Measurements from ENCODE around the gene FBXO31. TPM values are rescaled to one million over a fixed set of nuclear protein-coding genes. Genes with fewer than 3 reads are reported as not detected.

Gene FBXO31
- total and polyA plus RNA-seq, 2 experiments from 2014 or later = 15.4 to 26.1 TPM

DNA sequence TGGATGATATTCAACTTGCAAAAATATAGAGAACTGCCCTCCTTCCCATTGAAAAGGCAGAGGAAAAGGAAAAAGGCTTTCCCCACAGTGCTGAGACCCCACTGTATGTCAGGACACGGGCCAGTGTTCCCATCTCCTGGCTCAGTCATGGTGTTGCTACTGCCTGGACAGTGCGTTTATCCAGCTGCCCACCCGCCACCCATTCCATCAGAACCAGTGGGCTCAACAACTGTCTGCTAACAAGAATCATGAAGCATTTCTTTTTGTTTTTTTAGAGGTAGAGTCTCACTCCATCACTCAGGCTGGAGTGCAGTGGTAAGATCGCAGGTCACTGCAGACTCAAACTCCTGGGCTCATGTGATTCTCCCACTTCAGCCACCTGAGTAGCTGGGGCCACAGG, 11.3 kb downstream of the FBXO31 start:
- H3K36me3 ChIP-seq = no peaks in the 10 kb centered on the region
- H3K4me3 ChIP-seq = no peak overlapping the region
- TF ChIP-seq CTCF (IDR thresholded peaks at IDR 0.05; ENCODE audit: low read depth, low read length) = no peak
- H3K9me3 ChIP-seq (ENCODE audit: low read depth) = no peaks in the 10 kb centered on the region
- no peaks in the 10 kb centered on the region for H3K27me3 ChIP-seq
- DNase-seq (ENCODE audit: low read depth in 1 of 2, low spot score in 1 of 2) = no peak
- no peak overlapping the region for H3K27ac ChIP-seq
- H3K4me1 ChIP-seq (ENCODE audit: low read depth) = peaks cover 7% of the 10 kb centered on the region

GRCh38 chr16:87371261-87371866, 12.2 kb downstream of the FBXO31 start:
- Histone ChIP-seq H3K27ac (no peak overlapping the region), H3K36me3 (no peaks in the 10 kb centered on the region), H3K9me3 (ENCODE audit: low read depth) (no peaks in the 10 kb centered on the region), H3K27me3 (no peaks in the 10 kb centered on the region), H3K4me1 (ENCODE audit: low read depth) (peaks cover 7% of the 10 kb centered on the region), H3K4me3 (no peak overlapping the region)
- no peak for TF ChIP-seq CTCF (IDR thresholded peaks at IDR 0.05; ENCODE audit: low read depth, low read length)
- no peak for DNase-seq (ENCODE audit: low read depth in 1 of 2, low spot score in 1 of 2)

DNA sequence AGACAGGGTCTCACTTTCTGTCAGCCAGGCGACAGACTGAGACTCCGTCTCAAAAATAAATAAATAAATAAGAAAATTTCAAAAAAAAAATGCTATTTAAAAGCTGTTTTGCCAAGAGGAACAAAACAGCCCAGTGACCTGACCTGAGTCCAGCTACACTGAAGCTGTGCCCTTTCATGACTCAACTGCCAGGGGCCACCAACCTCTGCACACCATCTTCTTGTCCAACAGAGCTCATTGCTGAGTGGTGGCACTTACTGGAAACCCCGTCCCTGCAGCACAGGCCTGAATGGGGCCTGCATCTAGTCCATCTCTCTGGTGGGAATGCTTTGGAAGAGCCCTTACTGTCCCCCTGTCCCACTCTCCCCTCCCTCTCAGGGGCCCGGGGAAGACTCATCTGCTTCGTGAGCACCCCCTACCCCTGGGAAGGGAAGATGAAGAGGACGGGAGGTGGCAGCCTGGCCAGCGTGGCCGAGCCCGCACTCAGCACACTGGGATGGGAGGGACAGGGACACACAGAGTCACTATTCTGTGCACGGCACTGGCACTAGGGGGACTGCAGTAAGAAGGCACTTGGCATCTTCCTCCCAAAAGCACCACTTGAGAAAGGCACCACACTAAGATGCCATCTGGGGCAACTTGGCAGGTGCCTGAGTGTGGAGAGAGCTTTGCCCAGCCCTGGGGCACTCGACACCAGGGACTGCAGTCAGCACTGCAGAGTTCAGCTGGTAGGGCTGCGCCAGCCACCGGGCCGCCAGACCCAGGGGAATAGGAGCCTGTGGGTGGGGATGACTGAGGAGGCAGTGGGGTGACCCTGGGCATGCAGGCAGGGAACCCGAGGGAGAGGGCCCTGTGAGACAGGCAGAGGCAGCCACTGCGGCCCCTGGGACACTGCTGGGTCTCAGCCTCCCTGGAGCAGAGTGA, 13.5 kb downstream of the FBXO31 start:
- Histone ChIP-seq H3K27ac (no peak overlapping the region), H3K9me3 (ENCODE audit: low read depth) (no peaks in the 10 kb centered on the region), H3K27me3 (no peaks in the 10 kb centered on the region), H3K4me1 (ENCODE audit: low read depth) (peaks cover 4% of the 10 kb centered on the region), H3K36me3 (no peaks in the 10 kb centered on the region), H3K4me3 (no peak overlapping the region)
- DNase-seq (ENCODE audit: low read depth in 1 of 2, low spot score in 1 of 2) = no peak
- TF ChIP-seq CTCF (IDR thresholded peaks at IDR 0.05; ENCODE audit: low read depth, low read length) = no peak

- H3K27ac ChIP-seq = no peak overlapping the region
- no peak for TF ChIP-seq CTCF (IDR thresholded peaks at IDR 0.05; ENCODE audit: low read depth, low read length)
- no peak overlapping the region for H3K4me3 ChIP-seq
- H3K36me3 ChIP-seq = no peaks in the 10 kb centered on the region
- peaks cover 6% of the 10 kb centered on the region for H3K4me1 ChIP-seq (ENCODE audit: low read depth)
- no peaks in the 10 kb centered on the region for H3K9me3 ChIP-seq (ENCODE audit: low read depth)
- DNase-seq (ENCODE audit: low read depth in 1 of 2, low spot score in 1 of 2) = no peak
- no peaks in the 10 kb centered on the region for H3K27me3 ChIP-seq
These were observed 14.3 kb downstream of the FBXO31 start for GRCh38 chr16:87369117-87369765.

- H3K27me3 ChIP-seq = no peaks in the 10 kb centered on the region
- no peak for TF ChIP-seq CTCF (IDR thresholded peaks at IDR 0.05; ENCODE audit: low read depth, low read length)
- H3K9me3 ChIP-seq (ENCODE audit: low read depth) = no peaks in the 10 kb centered on the region
- no peak overlapping the region for H3K4me3 ChIP-seq
- peaks cover 15% of the 10 kb centered on the region for H3K4me1 ChIP-seq (ENCODE audit: low read depth)
- H3K36me3 ChIP-seq = no peaks in the 10 kb centered on the region
- DNase-seq (ENCODE audit: low read depth in 1 of 2, low spot score in 1 of 2) = no peak
- no peak overlapping the region for H3K27ac ChIP-seq
These were observed 15.4 kb downstream of the FBXO31 start for GRCh38 chr16:87368029-87368770.
